ENCODE data around the gene RNF208. TPM values are rescaled to one million over a fixed set of nuclear protein-coding genes. Genes with fewer than 3 reads are reported as not detected.

Gene RNF208
- total RNA-seq, 1 donor from 2014 or later = 5.8 TPM

DNA sequence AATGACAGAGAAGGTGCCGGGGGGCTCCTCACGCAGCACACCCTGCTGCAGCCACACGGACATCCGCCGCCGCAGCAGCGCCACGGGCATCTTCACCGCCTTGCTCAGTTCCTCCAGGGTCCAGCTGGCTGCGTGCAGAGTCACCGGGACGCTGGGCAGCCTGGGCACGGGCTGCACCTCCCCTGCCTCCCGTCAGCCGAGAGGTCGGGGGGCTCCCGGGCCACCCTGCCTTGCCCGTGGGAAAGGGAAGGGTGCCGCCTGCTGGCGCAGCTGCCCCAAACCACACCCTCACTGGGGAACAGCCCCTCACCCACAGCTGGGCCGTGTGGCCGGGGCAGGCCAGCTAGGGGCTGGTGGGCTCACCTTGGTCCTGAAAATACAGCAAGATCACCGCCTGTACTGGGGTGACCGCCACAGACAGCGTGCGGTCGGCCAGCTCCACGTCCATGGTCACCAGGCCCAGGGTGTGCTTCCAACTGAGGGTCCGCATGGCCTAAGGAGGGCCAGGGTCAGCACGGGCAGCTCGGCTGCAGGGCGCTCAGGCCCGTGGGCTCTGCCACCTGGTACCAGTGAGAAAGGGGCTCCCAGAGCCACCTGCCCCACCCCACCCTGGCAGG, 46.6 kb downstream of the RNF208 start:
- TF ChIP-seq, protein P1, sequence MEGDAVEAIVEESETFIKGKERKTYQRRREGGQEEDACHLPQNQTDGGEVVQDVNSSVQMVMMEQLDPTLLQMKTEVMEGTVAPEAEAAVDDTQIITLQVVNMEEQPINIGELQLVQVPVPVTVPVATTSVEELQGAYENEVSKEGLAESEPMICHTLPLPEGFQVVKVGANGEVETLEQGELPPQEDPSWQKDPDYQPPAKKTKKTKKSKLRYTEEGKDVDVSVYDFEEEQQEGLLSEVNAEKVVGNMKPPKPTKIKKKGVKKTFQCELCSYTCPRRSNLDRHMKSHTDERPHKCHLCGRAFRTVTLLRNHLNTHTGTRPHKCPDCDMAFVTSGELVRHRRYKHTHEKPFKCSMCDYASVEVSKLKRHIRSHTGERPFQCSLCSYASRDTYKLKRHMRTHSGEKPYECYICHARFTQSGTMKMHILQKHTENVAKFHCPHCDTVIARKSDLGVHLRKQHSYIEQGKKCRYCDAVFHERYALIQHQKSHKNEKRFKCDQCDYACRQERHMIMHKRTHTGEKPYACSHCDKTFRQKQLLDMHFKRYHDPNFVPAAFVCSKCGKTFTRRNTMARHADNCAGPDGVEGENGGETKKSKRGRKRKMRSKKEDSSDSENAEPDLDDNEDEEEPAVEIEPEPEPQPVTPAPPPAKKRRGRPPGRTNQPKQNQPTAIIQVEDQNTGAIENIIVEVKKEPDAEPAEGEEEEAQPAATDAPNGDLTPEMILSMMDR (IDR thresholded peaks at IDR 0.05) = no peak
- Histone ChIP-seq H3K4me3 (no peak overlapping the region), H3K27ac (no peak overlapping the region), H3K27me3 (ENCODE audit: low read depth) (peaks cover 16% of the 10 kb centered on the region), H3K36me3 (peaks cover 33% of the 10 kb centered on the region), H3K9me3 (no peaks in the 10 kb centered on the region), H3K4me1 (peaks cover 6% of the 10 kb centered on the region)
- ATAC-seq (peak in 1 of 2 donors; percentile 10), DNase-seq (no peak)
- intact Hi-C loops (cut with DNase I) = no loop called here

DNA sequence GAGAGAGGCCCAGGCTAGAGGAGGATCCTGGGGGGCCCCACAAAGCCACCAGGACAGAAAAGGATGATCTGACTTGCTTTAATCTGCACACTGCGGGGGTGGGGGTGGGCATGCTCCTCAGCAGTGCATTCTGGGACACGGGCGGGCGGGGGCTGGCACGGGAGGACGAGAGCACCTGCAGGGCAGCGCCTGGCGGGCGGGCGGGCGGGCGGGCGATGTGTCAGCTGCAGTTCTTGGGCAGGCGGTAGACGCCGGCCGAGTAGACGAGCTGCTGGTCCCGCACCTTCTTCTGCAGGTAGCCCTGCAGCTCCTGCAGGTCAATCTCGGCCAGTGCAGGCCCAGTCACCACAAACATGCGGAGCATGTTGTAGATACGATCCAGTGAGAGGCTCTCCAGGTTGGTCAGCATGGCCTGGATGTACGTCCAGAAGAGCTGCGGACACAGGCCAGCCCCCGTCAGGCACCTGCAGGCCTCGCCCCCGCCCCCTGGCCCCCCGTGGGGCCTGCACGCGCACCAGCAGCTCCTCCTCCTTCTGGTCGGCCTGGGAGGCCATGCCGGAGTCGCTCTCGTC, 47.2 kb downstream of the RNF208 start:
- peaks cover 26% of the 10 kb centered on the region for H3K36me3 ChIP-seq
- H3K27me3 ChIP-seq (ENCODE audit: low read depth) = peaks cover 22% of the 10 kb centered on the region
- no peak overlapping the region for H3K4me3 ChIP-seq
- H3K27ac ChIP-seq = no peak overlapping the region
- TF ChIP-seq, protein P1 (IDR thresholded peaks at IDR 0.05) = no peak
- intact Hi-C loops (cut with DNase I) = no loop called here
- H3K9me3 ChIP-seq = no peaks in the 10 kb centered on the region
- peaks cover 9% of the 10 kb centered on the region for H3K4me1 ChIP-seq
- DNase-seq (no peak), ATAC-seq (peak in 1 of 2 donors; percentile 25)

DNA sequence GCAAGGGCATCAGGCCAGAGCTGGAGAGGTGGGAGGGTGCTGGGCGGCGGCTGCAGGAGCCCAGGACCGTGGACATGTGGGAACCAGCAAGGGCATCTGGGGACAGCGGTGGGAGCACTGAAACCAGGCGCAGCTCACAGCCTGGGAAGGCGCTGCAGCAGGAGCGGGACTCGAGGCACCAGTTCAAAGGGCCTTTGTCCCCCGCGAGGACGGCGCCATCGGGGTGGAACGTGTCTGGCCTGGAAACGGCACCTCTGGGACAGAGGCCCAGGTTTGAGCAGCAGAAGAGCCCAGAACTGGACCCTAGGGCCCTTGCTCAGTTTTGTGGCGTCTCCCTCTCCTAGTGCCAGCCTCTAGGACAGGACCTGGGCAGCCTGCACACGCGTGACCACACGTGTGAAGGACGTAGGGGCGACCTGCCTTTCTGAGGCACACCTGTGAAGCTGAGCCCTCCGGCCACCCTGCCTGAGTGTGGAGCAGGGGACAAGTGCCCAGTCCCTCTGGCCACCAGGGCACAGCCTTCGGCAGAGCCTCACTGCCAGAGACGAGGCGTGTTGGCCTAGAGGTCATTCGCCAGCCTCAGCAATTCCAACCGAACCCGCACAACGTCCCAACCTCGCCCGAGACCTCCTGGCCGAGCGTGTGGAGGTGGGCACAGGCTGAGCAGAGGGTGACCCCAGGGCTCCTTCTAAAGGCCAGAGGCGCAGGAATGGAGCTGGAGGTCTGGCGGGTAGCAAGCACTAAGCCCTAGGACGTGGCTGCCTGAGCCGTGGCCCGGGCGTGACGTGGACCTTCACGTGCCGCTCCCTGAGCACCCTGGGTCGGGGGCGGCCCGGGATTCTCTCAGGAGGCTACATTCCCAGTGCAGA, 48.0 kb downstream of the RNF208 start:
- H3K4me1 ChIP-seq = peaks cover 17% of the 10 kb centered on the region
- DNase-seq = no peak
- no peak overlapping the region for H3K4me3 ChIP-seq
- peaks cover 19% of the 10 kb centered on the region for H3K36me3 ChIP-seq
- TF ChIP-seq, protein P1 (IDR thresholded peaks at IDR 0.05) = no peak
- H3K27ac ChIP-seq = no peak overlapping the region
- no peaks in the 10 kb centered on the region for H3K9me3 ChIP-seq
- H3K27me3 ChIP-seq (ENCODE audit: low read depth) = peaks cover 30% of the 10 kb centered on the region
- ATAC-seq = no peak
- intact Hi-C loops (cut with DNase I) = no loop called here

DNA sequence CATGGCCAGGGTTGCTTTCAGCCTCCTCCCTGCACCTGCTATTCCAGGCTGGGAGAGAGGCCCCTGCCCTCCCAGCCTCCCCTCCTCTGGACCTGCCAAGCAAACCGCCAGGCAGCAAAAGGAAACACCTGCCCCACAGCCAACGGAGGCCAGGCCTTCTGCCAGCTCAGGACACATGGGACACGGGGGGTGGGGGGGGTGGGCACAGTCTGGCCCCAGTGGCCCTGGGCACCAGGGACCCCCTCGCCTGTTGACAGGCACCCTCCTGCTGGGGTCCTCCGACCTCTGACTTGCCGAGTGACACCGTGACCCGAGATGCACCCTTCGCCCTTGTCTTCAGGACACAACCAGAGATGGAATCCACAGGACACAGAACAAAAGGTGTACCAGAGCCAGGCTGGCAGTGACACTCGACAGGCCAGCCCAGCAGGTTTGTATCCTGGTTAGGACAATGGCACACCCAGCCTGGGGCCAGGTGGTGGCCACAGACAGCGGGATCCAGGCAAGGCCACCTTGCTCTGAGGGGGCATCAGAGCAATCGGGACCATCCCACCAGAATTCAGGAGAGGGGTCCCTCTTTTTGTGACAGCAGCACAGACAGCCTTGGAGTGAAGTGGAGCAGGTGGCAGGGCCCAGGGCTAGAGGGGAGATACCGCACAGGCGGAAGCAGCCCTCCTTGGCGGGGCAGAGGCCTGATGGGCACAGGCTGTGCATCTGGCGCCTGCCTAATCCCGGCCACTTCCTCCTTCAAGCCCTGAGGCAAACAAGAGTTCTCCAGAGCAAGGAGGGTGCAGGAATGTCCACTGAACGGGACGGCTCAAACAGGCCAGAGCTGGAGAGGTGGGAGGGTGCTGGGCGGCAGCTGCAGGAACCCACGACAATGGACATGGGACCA, 48.9 kb downstream of the RNF208 start:
- H3K9me3 ChIP-seq = no peaks in the 10 kb centered on the region
- H3K36me3 ChIP-seq = peaks cover 10% of the 10 kb centered on the region
- DNase-seq (no peak), ATAC-seq (peak in 1 of 2 donors; percentile 8)
- intact Hi-C loops (cut with DNase I) = no loop called here
- H3K4me1 ChIP-seq = peaks cover 24% of the 10 kb centered on the region
- TF ChIP-seq, protein P1 (IDR thresholded peaks at IDR 0.05) = no peak
- peaks cover 39% of the 10 kb centered on the region for H3K27me3 ChIP-seq (ENCODE audit: low read depth)
- no peak overlapping the region for H3K4me3 ChIP-seq
- H3K27ac ChIP-seq = no peak overlapping the region

All from lower lobe of right lung (tissue), 2 donors.